HG02852 (cell line): ENCODE data around the gene DMD.

ENCODE experiments used
- ATAC-seq: cut with Tn5 transposase; IDR thresholded peaks from one replicate; pipeline ENCODE4 v1.9.1; 2021; ENCODE audit warnings: mild to moderate bottlenecking, moderate library complexity; ENCODE audit not compliant: unreplicated experiment

The DMD gene

GRCh38 chrX:31319586-31319985 is 1891.8 kb downstream of the DMD start:
- no peak for ATAC-seq

GRCh38 chrX:31318866-31319265 is 1892.5 kb downstream of the DMD start:
- no peak for ATAC-seq

- ATAC-seq, result no peak
Measured at GRCh38 chrX:31316340-31316991, 1894.9 kb downstream of the DMD start.

GRCh38 chrX:31314921-31315320 is 1896.4 kb downstream of the DMD start:
- ATAC-seq, result no peak

- ATAC-seq, result no peak
Measured at GRCh38 chrX:31307952-31308351, 1903.4 kb downstream of the DMD start.

- no peak for ATAC-seq
Measured at GRCh38 chrX:31302573-31303075, 1908.7 kb downstream of the DMD start.

GRCh38 chrX:31301941-31302340 is 1909.4 kb downstream of the DMD start:
- no peak for ATAC-seq

GRCh38 chrX:31301203-31301602 is 1910.1 kb downstream of the DMD start:
- no peak for ATAC-seq

GRCh38 chrX:31298916-31299315 is 1912.4 kb downstream of the DMD start:
- no peak for ATAC-seq

- ATAC-seq, result no peak
Measured at GRCh38 chrX:31297881-31298280, 1913.5 kb downstream of the DMD start.

GRCh38 chrX:31294475-31294874 is 1916.9 kb downstream of the DMD start:
- no peak for ATAC-seq

GRCh38 chrX:31293409-31293808 is 1917.9 kb downstream of the DMD start:
- no peak for ATAC-seq

- no peak for ATAC-seq
Measured at GRCh38 chrX:31291131-31291530, 1920.2 kb downstream of the DMD start.

GRCh38 chrX:31287861-31288260 is 1923.5 kb downstream of the DMD start:
- no peak for ATAC-seq

- ATAC-seq, result no peak
Measured at GRCh38 chrX:31280580-31280979, 1930.8 kb downstream of the DMD start.

- ATAC-seq, result no peak
Measured at GRCh38 chrX:31279359-31279758, 1932.0 kb downstream of the DMD start.

- no peak for ATAC-seq
Measured at GRCh38 chrX:31272472-31272775, 1938.9 kb downstream of the DMD start.

GRCh38 chrX:31271615-31272471 is 1939.5 kb downstream of the DMD start:
- no peak for ATAC-seq

- no peak for ATAC-seq
Measured at GRCh38 chrX:31269914-31270313, 1941.4 kb downstream of the DMD start.

GRCh38 chrX:31268359-31268758 is 1943.0 kb downstream of the DMD start:
- ATAC-seq, result no peak

- peak; percentile 90 for ATAC-seq
Measured at GRCh38 chrX:31266203-31267076, 1944.9 kb downstream of the DMD start.
